ENCODE data around the gene LAMC3.
"Not testable (repeated sequence)": the region's sequence is repeated elsewhere in the genome, so short reads cannot be mapped to it uniquely, and the experiment has no call there.

The LAMC3 gene

GRCh38 chr9:131034268-131034667, 25.3 kb downstream of the LAMC3 start:
- no peak for ATAC-seq
- TF ChIP-seq ZNF565 (CRISPR knock-in tag; conservative IDR thresholded peaks at IDR 0.05; ENCODE audit: low read depth) (no peak), ZNF70 (CRISPR knock-in tag; IDR thresholded peaks at IDR 0.05) (no peak), CREB5 (CRISPR knock-in tag; IDR thresholded peaks at IDR 0.05; ENCODE audit: low read depth) (no peak), OSR1 (CRISPR knock-in tag; IDR thresholded peaks at IDR 0.05) (no peak), BACH2 (CRISPR knock-in tag; IDR thresholded peaks at IDR 0.05; ENCODE audit: borderline replicate concordance) (no peak), ZFP30 (CRISPR knock-in tag; IDR thresholded peaks at IDR 0.05) (no peak), ESRRG (CRISPR knock-in tag; IDR thresholded peaks at IDR 0.05) (no peak), PPARA (CRISPR knock-in tag; IDR thresholded peaks at IDR 0.05; ENCODE audit: borderline replicate concordance) (no peak), ZNF8 (CRISPR knock-in tag; IDR thresholded peaks at IDR 0.05) (no peak), CSDC2 (CRISPR knock-in tag; IDR thresholded peaks at IDR 0.05) (no peak), ARNTL (CRISPR knock-in tag; IDR thresholded peaks at IDR 0.05; ENCODE audit: borderline replicate concordance, low read depth) (no peak)
- TF ChIP-seq, protein P1, sequence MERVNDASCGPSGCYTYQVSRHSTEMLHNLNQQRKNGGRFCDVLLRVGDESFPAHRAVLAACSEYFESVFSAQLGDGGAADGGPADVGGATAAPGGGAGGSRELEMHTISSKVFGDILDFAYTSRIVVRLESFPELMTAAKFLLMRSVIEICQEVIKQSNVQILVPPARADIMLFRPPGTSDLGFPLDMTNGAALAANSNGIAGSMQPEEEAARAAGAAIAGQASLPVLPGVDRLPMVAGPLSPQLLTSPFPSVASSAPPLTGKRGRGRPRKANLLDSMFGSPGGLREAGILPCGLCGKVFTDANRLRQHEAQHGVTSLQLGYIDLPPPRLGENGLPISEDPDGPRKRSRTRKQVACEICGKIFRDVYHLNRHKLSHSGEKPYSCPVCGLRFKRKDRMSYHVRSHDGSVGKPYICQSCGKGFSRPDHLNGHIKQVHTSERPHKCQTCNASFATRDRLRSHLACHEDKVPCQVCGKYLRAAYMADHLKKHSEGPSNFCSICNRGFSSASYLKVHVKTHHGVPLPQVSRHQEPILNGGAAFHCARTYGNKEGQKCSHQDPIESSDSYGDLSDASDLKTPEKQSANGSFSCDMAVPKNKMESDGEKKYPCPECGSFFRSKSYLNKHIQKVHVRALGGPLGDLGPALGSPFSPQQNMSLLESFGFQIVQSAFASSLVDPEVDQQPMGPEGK (CRISPR knock-in tag; IDR thresholded peaks at IDR 0.05; ENCODE audit: borderline replicate concordance) = no peak
- TF ChIP-seq, protein P2, sequence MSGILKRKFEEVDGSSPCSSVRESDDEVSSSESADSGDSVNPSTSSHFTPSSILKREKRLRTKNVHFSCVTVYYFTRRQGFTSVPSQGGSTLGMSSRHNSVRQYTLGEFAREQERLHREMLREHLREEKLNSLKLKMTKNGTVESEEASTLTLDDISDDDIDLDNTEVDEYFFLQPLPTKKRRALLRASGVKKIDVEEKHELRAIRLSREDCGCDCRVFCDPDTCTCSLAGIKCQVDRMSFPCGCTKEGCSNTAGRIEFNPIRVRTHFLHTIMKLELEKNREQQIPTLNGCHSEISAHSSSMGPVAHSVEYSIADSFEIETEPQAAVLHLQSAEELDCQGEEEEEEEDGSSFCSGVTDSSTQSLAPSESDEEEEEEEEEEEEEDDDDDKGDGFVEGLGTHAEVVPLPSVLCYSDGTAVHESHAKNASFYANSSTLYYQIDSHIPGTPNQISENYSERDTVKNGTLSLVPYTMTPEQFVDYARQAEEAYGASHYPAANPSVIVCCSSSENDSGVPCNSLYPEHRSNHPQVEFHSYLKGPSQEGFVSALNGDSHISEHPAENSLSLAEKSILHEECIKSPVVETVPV (CRISPR knock-in tag; IDR thresholded peaks at IDR 0.05) = no peak

DNA sequence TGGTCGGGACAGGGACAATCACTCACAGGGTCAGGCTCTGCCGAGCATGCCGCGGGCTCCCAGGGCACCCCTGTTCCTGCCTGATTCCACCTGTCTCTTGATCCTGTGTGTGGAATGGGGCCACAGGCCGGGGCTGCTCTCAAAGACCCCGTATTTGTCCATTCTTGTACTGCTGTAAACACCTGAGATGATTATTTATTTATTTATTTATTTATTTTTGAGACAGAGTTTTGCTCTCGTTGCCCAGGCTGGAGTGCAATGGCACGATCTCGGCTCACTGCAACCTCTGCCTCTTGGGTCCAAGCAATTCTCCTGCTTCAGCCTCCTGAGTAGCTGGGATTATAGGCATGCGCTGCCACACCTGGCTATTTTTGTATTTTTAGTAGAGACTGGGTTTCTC, 25.8 kb downstream of the LAMC3 start:
- not testable (repeated sequence) for ATAC-seq

GRCh38 chr9:131035548-131035947, 26.6 kb downstream of the LAMC3 start:
- ATAC-seq = no peak

More at GRCh38 chr9:131035548-131035947, 26.6 kb downstream of the LAMC3 start:
- TF ChIP-seq, protein P1 (CRISPR knock-in tag; IDR thresholded peaks at IDR 0.05; ENCODE audit: borderline replicate concordance) = no peak
- TF ChIP-seq TCF4 (CRISPR knock-in tag; IDR thresholded peaks at IDR 0.05; ENCODE audit: borderline replicate concordance) (no peak), TOX (CRISPR knock-in tag; IDR thresholded peaks at IDR 0.05; ENCODE audit: borderline replicate concordance) (no peak), ZNF70 (CRISPR knock-in tag; IDR thresholded peaks at IDR 0.05) (no peak), CSDC2 (CRISPR knock-in tag; IDR thresholded peaks at IDR 0.05) (no peak), TSHZ2 (CRISPR knock-in tag; IDR thresholded peaks at IDR 0.05) (no peak), PPARA (CRISPR knock-in tag; IDR thresholded peaks at IDR 0.05; ENCODE audit: borderline replicate concordance) (no peak), ZFP30 (CRISPR knock-in tag; IDR thresholded peaks at IDR 0.05) (no peak), ISL1 (CRISPR knock-in tag; IDR thresholded peaks at IDR 0.05) (no peak)
- TF ChIP-seq, protein P3, sequence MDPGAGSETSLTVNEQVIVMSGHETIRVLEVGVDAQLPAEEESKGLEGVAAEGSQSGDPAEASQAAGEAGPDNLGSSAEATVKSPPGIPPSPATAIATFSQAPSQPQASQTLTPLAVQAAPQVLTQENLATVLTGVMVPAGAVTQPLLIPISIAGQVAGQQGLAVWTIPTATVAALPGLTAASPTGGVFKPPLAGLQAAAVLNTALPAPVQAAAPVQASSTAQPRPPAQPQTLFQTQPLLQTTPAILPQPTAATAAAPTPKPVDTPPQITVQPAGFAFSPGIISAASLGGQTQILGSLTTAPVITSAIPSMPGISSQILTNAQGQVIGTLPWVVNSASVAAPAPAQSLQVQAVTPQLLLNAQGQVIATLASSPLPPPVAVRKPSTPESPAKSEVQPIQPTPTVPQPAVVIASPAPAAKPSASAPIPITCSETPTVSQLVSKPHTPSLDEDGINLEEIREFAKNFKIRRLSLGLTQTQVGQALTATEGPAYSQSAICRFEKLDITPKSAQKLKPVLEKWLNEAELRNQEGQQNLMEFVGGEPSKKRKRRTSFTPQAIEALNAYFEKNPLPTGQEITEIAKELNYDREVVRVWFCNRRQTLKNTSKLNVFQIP (CRISPR knock-in tag; IDR thresholded peaks at IDR 0.05; ENCODE audit: borderline replicate concordance, low read depth) = no peak
